DLD1 (cell line): ENCODE measurements around the gene VTI1A.

ENCODE experiments used
- in situ Hi-C: cut with HindIII; loops from 2 replicates; pipeline ENCODE4 v1.10.0; 2017; ENCODE audit warnings: low sequenced_read_pairs

The VTI1A gene

GRCh38 chr10:112502536-112502935, 55.5 kb downstream of the VTI1A start:
- in situ Hi-C loops, result no loop called here

- in situ Hi-C loops, result no loop called here
Observed at GRCh38 chr10:112503643-112504042, 56.6 kb downstream of the VTI1A start.

GRCh38 chr10:112507046-112507445, 60.0 kb downstream of the VTI1A start:
- in situ Hi-C loops, result no loop called here

- in situ Hi-C loops, result no loop called here
Observed at GRCh38 chr10:112507988-112508387, 61.0 kb downstream of the VTI1A start.

GRCh38 chr10:112509558-112510291, 62.7 kb downstream of the VTI1A start:
- in situ Hi-C loops, result no loop called here

- in situ Hi-C loops, result no loop called here
Observed at GRCh38 chr10:112510384-112510783, 63.4 kb downstream of the VTI1A start.

GRCh38 chr10:112512294-112512693, 65.3 kb downstream of the VTI1A start:
- in situ Hi-C loops, result no loop called here

GRCh38 chr10:112515126-112515525, 68.1 kb downstream of the VTI1A start:
- in situ Hi-C loops, result no loop called here

GRCh38 chr10:112515852-112516251, 68.8 kb downstream of the VTI1A start:
- in situ Hi-C loops, result no loop called here

GRCh38 chr10:112517451-112517862, 70.4 kb downstream of the VTI1A start:
- in situ Hi-C loops, result no loop called here

- in situ Hi-C loops, result no loop called here
Observed at GRCh38 chr10:112519133-112519761, 72.2 kb downstream of the VTI1A start.

- in situ Hi-C loops, result no loop called here
Observed at GRCh38 chr10:112520914-112521313, 73.9 kb downstream of the VTI1A start.

GRCh38 chr10:112524641-112525040, 77.6 kb downstream of the VTI1A start:
- in situ Hi-C loops, result loop anchor here (25.0 kb wide), 1 partner anchor 438 kb away; the partner anchor contains the start of gene TCF7L2

- in situ Hi-C loops, result loop anchor here (25.0 kb wide), 1 partner anchor 437 kb away; the partner anchor contains the start of gene TCF7L2
Observed at GRCh38 chr10:112525200-112525599, 78.2 kb downstream of the VTI1A start.

- in situ Hi-C loops, result loop anchor here (25.0 kb wide), 1 partner anchor 436 kb away; the partner anchor contains the start of gene TCF7L2
Observed at GRCh38 chr10:112526139-112526538, 79.1 kb downstream of the VTI1A start.

GRCh38 chr10:112526906-112527305, 79.9 kb downstream of the VTI1A start:
- in situ Hi-C loops, result loop anchor here (25.0 kb wide), 1 partner anchor 435 kb away; the partner anchor contains the start of gene TCF7L2

- in situ Hi-C loops, result loop anchor here (25.0 kb wide), 1 partner anchor 434 kb away; the partner anchor contains the start of gene TCF7L2
Observed at GRCh38 chr10:112528235-112528634, 81.2 kb downstream of the VTI1A start.

GRCh38 chr10:112531421-112531820, 84.4 kb downstream of the VTI1A start:
- in situ Hi-C loops, result loop anchor here (25.0 kb wide), 1 partner anchor 431 kb away; the partner anchor contains the start of gene TCF7L2

GRCh38 chr10:112532189-112532588, 85.2 kb downstream of the VTI1A start:
- in situ Hi-C loops, result loop anchor here (25.0 kb wide), 1 partner anchor 430 kb away; the partner anchor contains the start of gene TCF7L2

GRCh38 chr10:112532956-112533355, 85.9 kb downstream of the VTI1A start:
- in situ Hi-C loops, result loop anchor here (25.0 kb wide), 1 partner anchor 429 kb away; the partner anchor contains the start of gene TCF7L2

- in situ Hi-C loops, result loop anchor here (25.0 kb wide), 1 partner anchor 428 kb away; the partner anchor contains the start of gene TCF7L2
Observed at GRCh38 chr10:112533916-112534315, 86.9 kb downstream of the VTI1A start.
